H9 (cell line): ENCODE results near the gene TNNT1. TPM values are rescaled to one million over a fixed set of nuclear protein-coding genes. Genes with fewer than 3 reads are reported as not detected.

Experiments used
- DNase-seq: peaks from one replicate; pipeline ENCODE4 v3.0.0-alpha.2; 2017
- H2AFZ ChIP-seq: one replicate; pipeline ENCODE4 v1.6.1; 2013; ENCODE audit warnings: mild to moderate bottlenecking, low read length, control low read depth, moderate library complexity
- H2AK5ac ChIP-seq: 2 replicates; pipeline ENCODE4 v1.6.1; 2013; ENCODE audit warnings: low read length, control low read depth, mixed read lengths; ENCODE audit not compliant: insufficient read length
- H2BK120ac ChIP-seq: one replicate; pipeline ENCODE4 v1.6.1; 2013; ENCODE audit warnings: low read depth, mild to moderate bottlenecking, low read length, control low read depth, inconsistent platforms; ENCODE audit not compliant: poor library complexity, severe bottlenecking
- H2BK12ac ChIP-seq: 2 replicates; pipeline ENCODE4 v1.6.1; 2013; ENCODE audit warnings: low read length, control low read depth, mixed read lengths, low read depth; ENCODE audit not compliant: insufficient read length
- H2BK15ac ChIP-seq: 2 replicates; pipeline ENCODE4 v1.6.1; 2013; ENCODE audit warnings: low read depth, low read length, control low read depth
- H2BK20ac ChIP-seq: one replicate; pipeline ENCODE4 v1.6.1; 2013; ENCODE audit warnings: low read depth, mild to moderate bottlenecking, low read length, control low read depth, inconsistent platforms; ENCODE audit not compliant: poor library complexity, severe bottlenecking
- H2BK5ac ChIP-seq: 2 replicates; pipeline ENCODE4 v1.6.1; 2013; ENCODE audit warnings: low read length, control low read depth, mixed read lengths; ENCODE audit not compliant: insufficient read length
- H3K14ac ChIP-seq: 2 replicates; pipeline ENCODE4 v1.6.1; 2013; ENCODE audit warnings: low read length, control low read depth; ENCODE audit not compliant: insufficient read depth
- H3K18ac ChIP-seq: 2 replicates; pipeline ENCODE4 v1.6.1; 2013; ENCODE audit warnings: low read depth, mild to moderate bottlenecking, mixed read lengths, low read length, control low read depth; ENCODE audit not compliant: insufficient read length
- H3K23ac ChIP-seq: 2 replicates; pipeline ENCODE4 v1.6.1; 2013; ENCODE audit warnings: low read length, control low read depth, mixed read lengths, low read depth; ENCODE audit not compliant: insufficient read length
- H3K23me2 ChIP-seq: 2 replicates; pipeline ENCODE4 v1.6.1; 2013; ENCODE audit warnings: low read depth, mild to moderate bottlenecking, mixed read lengths, low read length, control low read depth; ENCODE audit not compliant: insufficient read length, poor library complexity, severe bottlenecking
- H3K27ac ChIP-seq: 2 replicates; pipeline ENCODE4 v1.5.1; 2013; ENCODE audit warnings: low read length, control low read depth, mixed read lengths, low read depth; ENCODE audit not compliant: insufficient read length
- H3K27me3 ChIP-seq: 2 replicates; pipeline ENCODE4 v1.6.1; 2013; ENCODE audit warnings: low read length, control low read depth, inconsistent platforms; ENCODE audit not compliant: insufficient read depth
- H3K4ac ChIP-seq: 2 replicates; pipeline ENCODE4 v1.6.1; 2013; ENCODE audit warnings: low read depth, mild to moderate bottlenecking, control low read depth, inconsistent platforms, low read length, moderate library complexity
- H3K4me1 ChIP-seq: 2 replicates; pipeline ENCODE4 v1.6.1; 2013; ENCODE audit warnings: low read length, control low read depth, inconsistent platforms; ENCODE audit not compliant: insufficient read depth
- H3K4me2 ChIP-seq: 2 replicates; pipeline ENCODE4 v1.6.1; 2013; ENCODE audit warnings: low read length, control low read depth, mixed read lengths; ENCODE audit not compliant: insufficient read length, insufficient read depth
- H3K56ac ChIP-seq: 2 replicates; pipeline ENCODE4 v1.6.1; 2013; ENCODE audit warnings: low read depth, mild to moderate bottlenecking, mixed read lengths, low read length, control low read depth; ENCODE audit not compliant: insufficient read length
- H3K79me1 ChIP-seq: 2 replicates; pipeline ENCODE4 v1.6.1; 2013; ENCODE audit warnings: low read depth, mild to moderate bottlenecking, moderate library complexity, low read length, control low read depth, inconsistent platforms; ENCODE audit not compliant: insufficient read depth, poor library complexity, severe bottlenecking
- H3K79me2 ChIP-seq: 2 replicates; pipeline ENCODE4 v1.6.1; 2013; ENCODE audit warnings: low read length, control low read depth, inconsistent platforms; ENCODE audit not compliant: insufficient read depth
- H3K9ac ChIP-seq: 2 replicates; pipeline ENCODE4 v1.6.1; 2013; ENCODE audit warnings: low read length, control low read depth, mixed read lengths; ENCODE audit not compliant: insufficient read length; ENCODE audit errors: extremely low read depth
- H3K9me3 ChIP-seq: one replicate; pipeline ENCODE4 v1.6.1; 2013; ENCODE audit warnings: low read depth, low read length, inconsistent platforms; ENCODE audit not compliant: control insufficient read depth
- H3T11ph ChIP-seq: one replicate; pipeline ENCODE4 v1.6.1; 2013; ENCODE audit warnings: mild to moderate bottlenecking, low read length, control low read depth, inconsistent platforms
- H4K20me1 ChIP-seq: one replicate; pipeline ENCODE4 v1.6.1; 2013; ENCODE audit not compliant: control insufficient read depth, insufficient read length, insufficient read depth
- H4K5ac ChIP-seq: 2 replicates; pipeline ENCODE4 v1.6.1; 2013; ENCODE audit warnings: low read depth, mild to moderate bottlenecking, mixed read lengths, low read length, control low read depth; ENCODE audit not compliant: insufficient read length
- H4K8ac ChIP-seq: replicated peaks from 2 replicates; pipeline ENCODE4 v1.6.1; 2013; ENCODE audit warnings: low read length, control low read depth, mixed read lengths, low read depth; ENCODE audit not compliant: insufficient read length
- H4K91ac ChIP-seq: 2 replicates; pipeline ENCODE4 v1.6.1; 2013; ENCODE audit warnings: low read depth, mild to moderate bottlenecking, moderate library complexity, mixed read lengths, low read length, control low read depth; ENCODE audit not compliant: insufficient read length
- H3K27ac Mint-ChIP-seq, 3 experiments: 2 replicates in 2 of 3; 3 replicates in 1 of 3; pipeline ENCODE4 v1.8.0; 2020 to 2021; ENCODE audit warnings: mixed read lengths in 3 of 3, mild to moderate bottlenecking in 1 of 3, moderate library complexity in 1 of 3
- H3K27me3 Mint-ChIP-seq: 2 replicates; pipeline ENCODE4 v1.8.0; 2021; ENCODE audit warnings: low read depth, mild to moderate bottlenecking, moderate library complexity, mixed read lengths
- H3K36me3 Mint-ChIP-seq, 3 experiments: 2 replicates in 2 of 3; 3 replicates in 1 of 3; pipeline ENCODE4 v1.8.0; 2020 to 2021; ENCODE audit warnings: low read depth in 3 of 3, mixed read lengths in 3 of 3; ENCODE audit not compliant: insufficient read depth in 1 of 3
- H3K4me1 Mint-ChIP-seq, 2 experiments: 2 replicates each; pipeline ENCODE4 v1.8.0; 2020; ENCODE audit warnings: mixed read lengths in 2 of 2
- H3K4me3 Mint-ChIP-seq, 2 experiments: 2 replicates in 1 of 2; 3 replicates in 1 of 2; pipeline ENCODE4 v1.8.0; 2020 to 2021; ENCODE audit warnings: mild to moderate bottlenecking in 2 of 2, mixed read lengths in 2 of 2, moderate library complexity in 1 of 2
- H3K9me3 Mint-ChIP-seq, 2 experiments: 2 replicates in 1 of 2; 3 replicates in 1 of 2; pipeline ENCODE4 v1.8.0; 2020; ENCODE audit warnings: mild to moderate bottlenecking in 2 of 2, mixed read lengths in 2 of 2, moderate library complexity in 1 of 2
- CTCF ChIP-seq: fragments of 200-600 bp; sonication (generic); conservative IDR thresholded peaks from 3 replicates; pipeline ENCODE4 v1.8.0; 2021; ENCODE audit warnings: antibody characterized with exemption, mild to moderate bottlenecking
- WGBS: extraction: QIAGEN DNeasy Blood & Tissue Kit; methylation state at CpG from one replicate; pipeline ENCODE4 v1.1.7; 2013; ENCODE audit warnings: missing lambda C conversion rate, low lambda C conversion rate, mixed read lengths; ENCODE audit not compliant: insufficient read length; ENCODE audit errors: extremely low coverage; 5-methylcytosine and 5-hydroxymethylcytosine counted together
- long read RNA-seq: library from polyadenylated mRNA; unstranded; transcript quantifications from one replicate; pipeline ENCODE4 v2.0.0, GENCODE V29; 2020
- total RNA-seq: library from RNA; stranded (reverse); gene quantifications from 2 replicates; pipeline ENCODE4 v1.2.1, GENCODE V29; 2021

TNNT1 gene
- 124 and 127 TPM in 2 replicates for total RNA-seq
- long read RNA-seq, transcript TNNT1-204 (10 exons, 995 nt) = major isoform, 96 of 255 reads
- long read RNA-seq, transcript TNNT1-208 (11 exons, 1,065 nt) = minor isoform, 58 of 255 reads
- long read RNA-seq, partial matches to known transcripts = 15 of 255 reads
- long read RNA-seq, other reads (novel, unspliced or antisense) = 86 of 255 reads

GRCh38 chr19:55149078-55150003 lies at the start of gene TNNT1:
TSS of gene TNNT1 (minus strand) at chr19:55149206. CDS start at chr19:55147157, 2,049 bp downstream.
- Mint-ChIP-seq H3K4me1 (peaks cover 29 to 39% of the 10 kb centered on the region in 2 experiments), H3K36me3 (peaks cover 27 to 46% (median 40%) of the 10 kb centered on the region in 3 experiments), H3K27me3 (peaks cover 7% of the 10 kb centered on the region), H3K4me3 (peak within 1 kb of the TSS; percentile 36 to 80), H3K9me3 (no peaks in the 10 kb centered on the region; a peak in 3 of 5 replicates), H3K27ac (peak within 1 kb of the TSS; percentile 14 to 82 (median 64); a peak in 4 of 7 replicates)
- H4K91ac ChIP-seq = no peak within 1 kb of the TSS
- H3K27me3 ChIP-seq = no peaks in the 10 kb centered on the region
- no peak within 1 kb of the TSS for H2AFZ ChIP-seq
- H3K18ac ChIP-seq = no peak within 1 kb of the TSS
- H3K14ac ChIP-seq = no peak within 1 kb of the TSS
- no peak within 1 kb of the TSS for H2AK5ac ChIP-seq
- no peak within 1 kb of the TSS for H4K5ac ChIP-seq
- H3K4me2 ChIP-seq = peak within 1 kb of the TSS; percentile 40
- no peak within 1 kb of the TSS for H2BK120ac ChIP-seq
- H3K23ac ChIP-seq = no peak within 1 kb of the TSS
- H2BK5ac ChIP-seq = no peak within 1 kb of the TSS
- H3K9ac ChIP-seq = no peak within 1 kb of the TSS
- no peak within 1 kb of the TSS for H3K56ac ChIP-seq
- peaks cover 3% of the 10 kb centered on the region for H3K79me1 ChIP-seq
- no peak within 1 kb of the TSS for H3K27ac ChIP-seq
- WGBS = no CpG with 5 or more reads among the region's 18 CpGs
- no peak within 1 kb of the TSS for H2BK20ac ChIP-seq
- peak; percentile 78 for DNase-seq
- H2BK15ac ChIP-seq = no peak within 1 kb of the TSS
- H4K20me1 ChIP-seq = no peaks in the 10 kb centered on the region
- H4K8ac ChIP-seq = no peak within 1 kb of the TSS
- no peaks in the 10 kb centered on the region for H3K79me2 ChIP-seq
- no peak within 1 kb of the TSS for H3K4ac ChIP-seq
- H3K23me2 ChIP-seq = no peaks in the 10 kb centered on the region
- no peak within 1 kb of the TSS for H2BK12ac ChIP-seq
- H3K9me3 ChIP-seq = no peaks in the 10 kb centered on the region
- no peak for TF ChIP-seq CTCF
- peaks cover 11% of the 10 kb centered on the region; the same call in 1 of the 2 replicates for H3K4me1 ChIP-seq
- H3T11ph ChIP-seq = no peak within 1 kb of the TSS
